RWPE1 (cell line): ENCODE data around the gene ATG7.

ENCODE experiments used
- CTCF ChIA-PET: fragments of 350-600 bp; sonication (Branson Sonifier 250); formaldehyde crosslinking; extraction: SDS; loops from one replicate; lab custom pipeline; 2021; lab: Yijun Ruan, JAX
- POLR2A ChIA-PET: fragments of 400-600 bp; formaldehyde crosslinking; extraction: SDS; loops from one replicate; lab custom pipeline; 2020; ENCODE audit warnings: antibody characterized with exemption; ENCODE audit not compliant: low non-redundant PET; lab: Yijun Ruan, JAX
- DNase-seq: peaks from one replicate; pipeline ENCODE4 v3.0.0; 2012; ENCODE audit warnings: low spot score
- H3K27ac ChIP-seq: fragments of 450-650 bp; 2 replicates; pipeline ENCODE4 v1.5.1; 2017
- CTCF ChIP-seq: fragments of 450-650 bp; conservative IDR thresholded peaks from 2 replicates; pipeline ENCODE4 v1.5.1; 2017; ENCODE audit warnings: low read depth, mild to moderate bottlenecking

The ATG7 gene

GRCh38 chr3:11588338-11588737 is 316.1 kb downstream of the ATG7 start:
- peak overlapping the region; percentile 20 for H3K27ac ChIP-seq
- no peak for DNase-seq
- no peak for TF ChIP-seq CTCF
- ChIA-PET CTCF (no interaction called here), POLR2A (no interaction called here)

- ChIA-PET CTCF (interaction anchor here (0.6 kb wide), 1 partner anchor 1242 kb away, joined by 3 read pairs; no protein-coding TSS in a partner anchor), POLR2A (no interaction called here)
- DNase-seq = no peak
- no peak for TF ChIP-seq CTCF
- peak overlapping the region; percentile 20 for H3K27ac ChIP-seq
Measured at GRCh38 chr3:11588755-11589154, 316.6 kb downstream of the ATG7 start.

- no peak for TF ChIP-seq CTCF
- H3K27ac ChIP-seq = no peak overlapping the region
- ChIA-PET POLR2A (no interaction called here), CTCF (no interaction called here)
- no peak for DNase-seq
Measured at GRCh38 chr3:11589706-11590105, 317.5 kb downstream of the ATG7 start.

- peak overlapping the region; percentile 58 for H3K27ac ChIP-seq
- DNase-seq = no peak
- CTCF ChIA-PET = interaction anchor here (0.6 kb wide), 1 partner anchor 168 kb away, joined by 4 read pairs; no protein-coding TSS in a partner anchor
- TF ChIP-seq CTCF = no peak
- POLR2A ChIA-PET = no interaction called here
Measured at GRCh38 chr3:11591002-11591355, 318.8 kb downstream of the ATG7 start.

GRCh38 chr3:11591391-11592282 is 319.4 kb downstream of the ATG7 start:
- POLR2A ChIA-PET = no interaction called here
- peak; percentile 20 for DNase-seq
- no peak for TF ChIP-seq CTCF
- peak overlapping the region; percentile 58 for H3K27ac ChIP-seq
- CTCF ChIA-PET = no interaction called here

GRCh38 chr3:11592445-11593298 is 320.5 kb downstream of the ATG7 start:
- POLR2A ChIA-PET = no interaction called here
- peak overlapping the region; percentile 42; the same call in 1 of the 2 replicates for H3K27ac ChIP-seq

More at GRCh38 chr3:11592445-11593298, 320.5 kb downstream of the ATG7 start:
- TF ChIP-seq CTCF = no peak
- no peak for DNase-seq
- CTCF ChIA-PET = no interaction called here
